Activated CD8-positive, alpha-beta memory T cell treated with anti-CD3 and anti-CD28 coated beads, Interleukin-2, amount 10 ng/mL, durations not matched to agents 7 days and 5 days (primary cell): ENCODE data around the gene INF2. TPM values are rescaled to one million over a fixed set of nuclear protein-coding genes. Genes with fewer than 3 reads are reported as not detected.

Experiments used
- ATAC-seq: fragments of 150-1000 bp; cut with Tn5 transposase; one replicate; pipeline ENCODE4 v1.10.0; 2021; ENCODE audit warnings: moderate library complexity
- CTCF ChIA-PET: fragments of 350-600 bp; sonication (Branson Sonifier 250); formaldehyde crosslinking; loops from one replicate; lab custom pipeline; 2021; ENCODE audit warnings: antibody characterized with exemption; lab: Charles Lee
- DNase-seq: peaks from one replicate; pipeline ENCODE4 v3.0.0-alpha.2; 2020
- H3K27ac Mint-ChIP-seq: one replicate; pipeline ENCODE4 v1.8.0; 2021; ENCODE audit warnings: mild to moderate bottlenecking, mixed read lengths
- H3K27me3 Mint-ChIP-seq: one replicate; pipeline ENCODE4 v1.8.0; 2021; ENCODE audit warnings: mixed read lengths
- H3K36me3 Mint-ChIP-seq: one replicate; pipeline ENCODE4 v1.8.0; 2021; ENCODE audit warnings: mild to moderate bottlenecking, mixed read lengths
- H3K4me1 Mint-ChIP-seq: one replicate; pipeline ENCODE4 v1.8.0; 2021; ENCODE audit warnings: mixed read lengths
- H3K4me3 Mint-ChIP-seq: one replicate; pipeline ENCODE4 v1.8.0; 2021; ENCODE audit warnings: mild to moderate bottlenecking, moderate library complexity, mixed read lengths
- H3K9me3 Mint-ChIP-seq: one replicate; pipeline ENCODE4 v1.8.0; 2022; ENCODE audit warnings: low read depth, mixed read lengths
- total RNA-seq, 2 experiments: library from RNA; stranded (reverse); gene quantifications; one replicate each; pipeline ENCODE4 v1.2.3, GENCODE V29; 2021

Gene INF2
- 10 to 100 TPM; 59.9 to 63.6 TPM for total RNA-seq

DNA sequence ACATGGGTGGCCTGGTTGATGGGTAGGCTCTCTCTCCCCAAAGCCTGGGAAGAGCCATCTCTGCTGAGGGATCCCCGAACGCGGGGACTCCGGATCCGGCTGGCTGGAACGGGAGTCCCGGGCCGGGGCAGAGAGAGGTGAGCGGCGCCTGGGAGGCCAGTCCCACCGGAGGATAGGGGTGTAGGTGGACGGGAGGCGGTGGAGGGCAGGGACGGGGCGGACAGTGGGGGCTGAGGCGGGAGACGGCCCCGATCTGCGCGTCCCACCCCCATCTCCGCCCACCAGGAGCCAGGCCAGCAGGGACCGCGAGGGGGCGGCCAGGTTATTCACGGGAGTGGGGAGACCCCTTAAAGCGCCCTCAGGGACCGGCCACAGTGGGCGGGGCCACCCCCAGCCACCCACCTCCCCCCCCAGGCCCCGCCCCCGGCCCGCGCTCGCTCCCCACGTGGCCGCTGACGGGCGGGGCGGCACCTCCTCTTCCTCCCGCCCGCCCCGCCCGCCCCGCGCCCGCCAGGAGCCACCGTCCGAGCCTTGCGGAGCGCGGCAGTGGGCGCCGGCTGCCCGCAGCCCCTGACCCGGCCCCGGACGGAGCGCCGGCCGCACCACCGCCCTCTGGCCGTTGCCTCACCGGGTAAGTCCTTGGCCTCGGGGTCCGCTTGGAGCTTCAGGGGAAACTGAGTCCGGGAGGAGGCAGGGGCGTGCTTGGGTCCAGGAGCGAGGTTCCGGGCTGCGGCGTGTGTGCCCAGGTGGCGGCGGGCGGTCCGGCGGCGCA, at the start of gene INF2:
INF2 (plus strand) TSS at position 510 of the 772 bp plus-strand sequence. CDS start 11,748 bp downstream, outside the sequence.
- CTCF ChIA-PET = interaction anchor here (0.8 to 3.2 kb wide), 5 partner anchors 11 to 34 kb away, joined by 3 to 17 read pairs (median 8); no protein-coding TSS in a partner anchor

GRCh38 chr14:104639885-104640548, 49.4 kb upstream of the INF2 start:
- CTCF ChIA-PET = interaction anchor here (0.7 to 1.3 kb wide), 4 partner anchors 25 to 562 kb away, joined by 3 to 5 read pairs (median 4); no protein-coding TSS in a partner anchor
- ATAC-seq = peak; percentile 82
- H3K4me1 Mint-ChIP-seq = peaks cover 11% of the 10 kb centered on the region
- DNase-seq = peak; percentile 64
- peaks cover 1% of the 10 kb centered on the region for H3K9me3 Mint-ChIP-seq
- no peak overlapping the region for H3K4me3 Mint-ChIP-seq
- H3K36me3 Mint-ChIP-seq = no peaks in the 10 kb centered on the region
- no peak overlapping the region for H3K27ac Mint-ChIP-seq
- H3K27me3 Mint-ChIP-seq = peaks cover 3% of the 10 kb centered on the region

More for the DNA sequence above, at the start of gene INF2:
- H3K9me3 Mint-ChIP-seq = no peaks in the 10 kb centered on the region
- DNase-seq (peak; percentile 53), ATAC-seq (peak; percentile 70)
- H3K27me3 Mint-ChIP-seq = no peaks in the 10 kb centered on the region
- H3K27ac Mint-ChIP-seq = no peak within 1 kb of the TSS
- H3K4me3 Mint-ChIP-seq = peak within 1 kb of the TSS; percentile 73
- H3K4me1 Mint-ChIP-seq = peaks cover 36% of the 10 kb centered on the region
- no peaks in the 10 kb centered on the region for H3K36me3 Mint-ChIP-seq

DNA sequence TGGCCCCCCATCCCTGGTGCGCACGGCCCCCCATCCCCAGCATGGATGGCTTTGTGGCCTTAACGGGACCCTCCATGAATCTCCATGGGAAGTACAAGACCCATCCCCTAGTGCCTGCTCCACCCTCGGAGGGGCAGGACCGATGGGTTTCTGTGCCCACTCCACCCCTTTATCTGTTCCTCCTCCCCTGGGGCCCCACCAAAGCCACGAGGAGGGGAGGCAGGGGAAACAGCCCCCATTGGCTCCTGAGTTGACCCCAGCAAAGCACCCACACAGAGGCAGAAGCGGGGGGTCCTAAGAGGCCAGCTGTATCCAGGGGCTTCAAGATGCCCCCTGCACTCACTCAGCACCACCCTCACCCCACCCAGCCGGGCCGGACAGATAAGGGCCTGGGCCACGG, 48.7 kb upstream of the INF2 start:
- H3K27me3 Mint-ChIP-seq = peaks cover 7% of the 10 kb centered on the region
- ATAC-seq (no peak), DNase-seq (no peak)
- CTCF ChIA-PET = interaction anchor here (0.7 to 1.3 kb wide), 3 partner anchors 205 to 563 kb away, joined by 3 to 5 read pairs (median 4); no protein-coding TSS in a partner anchor
- no peak overlapping the region for H3K27ac Mint-ChIP-seq
- H3K4me3 Mint-ChIP-seq = no peak overlapping the region
- no peaks in the 10 kb centered on the region for H3K36me3 Mint-ChIP-seq
- H3K9me3 Mint-ChIP-seq = peaks cover 5% of the 10 kb centered on the region
- H3K4me1 Mint-ChIP-seq = peaks cover 11% of the 10 kb centered on the region

DNA sequence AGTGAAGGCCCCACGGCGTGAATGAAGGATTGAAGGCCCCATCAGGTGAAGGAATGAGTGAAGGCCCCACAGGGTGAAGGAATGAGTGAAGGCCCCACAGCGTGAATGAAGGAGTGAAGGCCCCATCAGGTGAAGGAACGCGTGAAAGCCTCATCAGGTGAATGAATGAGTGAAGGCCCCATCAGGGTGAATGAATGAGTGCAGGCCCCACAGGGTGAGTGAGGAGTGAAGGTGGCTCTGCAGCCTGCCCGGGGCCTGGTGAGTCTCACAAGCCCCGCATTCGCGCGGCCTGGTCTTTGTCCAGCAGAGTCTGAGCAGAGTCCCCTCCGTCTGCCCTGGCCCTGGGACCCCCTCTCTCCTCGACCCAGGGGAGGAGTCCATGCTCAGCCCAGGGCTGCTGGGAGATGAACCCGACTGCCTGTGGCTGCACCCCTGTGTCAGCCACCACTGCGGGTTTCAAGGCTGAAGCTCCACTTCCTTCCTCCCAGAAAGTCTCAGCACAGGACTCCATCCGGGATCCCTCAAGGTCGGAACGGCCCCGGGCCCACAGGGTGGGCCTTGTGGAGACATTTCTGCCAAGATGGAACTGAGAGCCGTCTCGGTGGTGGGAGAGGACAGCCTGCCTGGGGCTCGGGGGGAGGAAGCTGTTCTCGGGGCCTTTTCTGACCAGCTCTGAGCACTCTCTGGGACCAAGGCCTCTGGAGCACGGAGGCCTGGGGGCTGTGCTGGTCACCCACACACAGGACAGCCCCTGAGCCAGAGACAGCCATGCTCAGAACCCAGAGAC, 47.5 kb upstream of the INF2 start:
- ATAC-seq (peak; percentile 49), DNase-seq (no peak)
- CTCF ChIA-PET = interaction anchor here (1.0 to 1.2 kb wide), 3 partner anchors 67 to 564 kb away, joined by 3 read pairs; no protein-coding TSS in a partner anchor
- Mint-ChIP-seq H3K36me3 (no peaks in the 10 kb centered on the region), H3K27ac (no peak overlapping the region), H3K4me1 (peaks cover 11% of the 10 kb centered on the region), H3K27me3 (peaks cover 12% of the 10 kb centered on the region), H3K4me3 (no peak overlapping the region), H3K9me3 (peaks cover 5% of the 10 kb centered on the region)

DNA sequence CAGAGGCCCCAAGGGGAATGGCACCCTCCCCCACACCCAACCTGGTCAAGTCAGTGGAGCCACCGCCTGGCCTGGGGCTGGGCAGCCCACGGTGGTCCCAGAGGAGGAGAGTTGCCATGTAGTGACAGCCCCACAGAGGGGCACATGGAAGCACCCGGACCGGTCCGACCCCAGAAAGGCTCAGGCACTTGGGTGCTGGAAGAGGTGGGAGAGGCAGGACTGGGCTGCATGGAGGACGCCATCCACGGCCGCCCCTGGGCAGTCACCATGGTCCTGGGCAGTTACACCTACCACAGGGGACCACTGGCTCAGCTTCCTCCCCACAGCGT, 46.9 kb upstream of the INF2 start:
- H3K4me3 Mint-ChIP-seq = no peak overlapping the region
- DNase-seq = no peak
- peaks cover 15% of the 10 kb centered on the region for H3K27me3 Mint-ChIP-seq
- no peaks in the 10 kb centered on the region for H3K36me3 Mint-ChIP-seq
- CTCF ChIA-PET = interaction anchor here (1.0 to 1.2 kb wide), 3 partner anchors 66 to 565 kb away, joined by 3 read pairs; no protein-coding TSS in a partner anchor
- ATAC-seq = no peak
- no peak overlapping the region for H3K27ac Mint-ChIP-seq
- H3K4me1 Mint-ChIP-seq = peaks cover 11% of the 10 kb centered on the region
- peaks cover 5% of the 10 kb centered on the region for H3K9me3 Mint-ChIP-seq

DNA sequence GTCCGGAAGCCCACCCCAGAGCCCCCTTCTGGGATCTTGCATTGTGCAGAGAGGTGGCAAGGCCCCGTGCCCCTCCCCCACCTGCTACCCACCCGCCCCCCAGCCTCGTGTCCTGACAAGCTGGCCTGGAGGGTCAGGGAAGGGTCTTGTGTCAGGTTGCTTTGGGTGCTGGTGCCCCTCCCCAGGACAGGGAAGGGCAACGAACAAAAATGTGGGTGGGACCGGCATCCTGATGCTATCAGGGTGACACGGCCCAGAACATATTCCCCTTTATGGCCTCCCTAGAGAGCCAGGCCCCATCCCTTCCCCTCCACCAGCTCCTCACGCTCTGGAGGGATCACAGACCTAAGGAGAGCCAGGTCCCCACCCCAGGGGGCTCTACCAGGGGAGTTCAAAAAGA, 46.1 kb upstream of the INF2 start:
- H3K9me3 Mint-ChIP-seq = peaks cover 5% of the 10 kb centered on the region
- H3K4me1 Mint-ChIP-seq = peaks cover 11% of the 10 kb centered on the region
- no peaks in the 10 kb centered on the region for H3K36me3 Mint-ChIP-seq
- ATAC-seq (no peak), DNase-seq (no peak)
- peaks cover 18% of the 10 kb centered on the region for H3K27me3 Mint-ChIP-seq
- CTCF ChIA-PET = interaction anchor here (1.2 kb wide), 1 partner anchor 79 kb away, joined by 3 read pairs; no protein-coding TSS in a partner anchor
- H3K4me3 Mint-ChIP-seq = no peak overlapping the region
- H3K27ac Mint-ChIP-seq = no peak overlapping the region

DNA sequence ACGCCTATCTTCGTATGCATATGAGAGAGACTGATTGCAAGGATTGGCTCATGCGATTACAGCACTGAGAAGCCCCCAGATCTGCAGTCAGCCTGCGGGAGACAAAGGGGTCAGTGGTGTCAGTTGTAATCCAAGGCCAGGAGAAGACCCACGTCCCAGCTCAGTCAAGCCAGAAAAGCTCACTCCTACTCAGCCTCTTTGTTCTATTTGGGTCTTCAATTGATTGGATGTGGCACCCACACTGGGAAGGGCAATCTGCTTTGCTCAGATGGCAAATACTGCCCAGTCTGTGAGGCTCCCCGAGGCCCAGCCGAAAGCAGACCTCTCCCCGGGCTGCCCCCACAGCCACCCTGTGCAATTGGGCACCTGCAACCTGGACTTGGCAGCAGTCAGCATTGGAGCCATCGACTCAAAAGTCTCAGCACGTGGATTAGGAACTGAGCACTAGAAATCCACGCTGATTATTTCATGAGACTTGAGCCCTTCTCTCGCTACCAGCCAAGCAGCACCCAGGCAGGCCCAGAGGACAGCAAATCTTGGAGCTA, 45.3 kb upstream of the INF2 start:
- DNase-seq = no peak
- H3K4me1 Mint-ChIP-seq = peaks cover 11% of the 10 kb centered on the region
- CTCF ChIA-PET = no interaction called here

GRCh38 chr14:104644656-104645378, 44.6 kb upstream of the INF2 start:
- Mint-ChIP-seq H3K36me3 (no peaks in the 10 kb centered on the region), H3K27ac (no peak overlapping the region), H3K9me3 (peaks cover 5% of the 10 kb centered on the region), H3K4me3 (no peak overlapping the region), H3K27me3 (peaks cover 24% of the 10 kb centered on the region), H3K4me1 (peaks cover 11% of the 10 kb centered on the region)
- ATAC-seq = no peak
- CTCF ChIA-PET = interaction anchor here (1.1 kb wide), 1 partner anchor 36 kb away, joined by 3 read pairs; no protein-coding TSS in a partner anchor
- DNase-seq = no peak

More for the DNA sequence above, 45.3 kb upstream of the INF2 start:
- no peak for ATAC-seq
- H3K9me3 Mint-ChIP-seq = peaks cover 5% of the 10 kb centered on the region
- no peaks in the 10 kb centered on the region for H3K36me3 Mint-ChIP-seq
- peaks cover 20% of the 10 kb centered on the region for H3K27me3 Mint-ChIP-seq
- H3K27ac Mint-ChIP-seq = no peak overlapping the region
- no peak overlapping the region for H3K4me3 Mint-ChIP-seq

GRCh38 chr14:104647467-104648043, 41.9 kb upstream of the INF2 start:
- H3K4me1 Mint-ChIP-seq = no peaks in the 10 kb centered on the region
- DNase-seq (no peak), ATAC-seq (no peak)
- peaks cover 5% of the 10 kb centered on the region for H3K9me3 Mint-ChIP-seq
- H3K27ac Mint-ChIP-seq = no peak overlapping the region
- H3K27me3 Mint-ChIP-seq = peaks cover 27% of the 10 kb centered on the region
- H3K36me3 Mint-ChIP-seq = no peaks in the 10 kb centered on the region
- CTCF ChIA-PET = interaction anchor here (1.2 to 1.7 kb wide), 2 partner anchors 62 kb away, joined by 5 to 7 read pairs; no protein-coding TSS in a partner anchor
- no peak overlapping the region for H3K4me3 Mint-ChIP-seq

DNA sequence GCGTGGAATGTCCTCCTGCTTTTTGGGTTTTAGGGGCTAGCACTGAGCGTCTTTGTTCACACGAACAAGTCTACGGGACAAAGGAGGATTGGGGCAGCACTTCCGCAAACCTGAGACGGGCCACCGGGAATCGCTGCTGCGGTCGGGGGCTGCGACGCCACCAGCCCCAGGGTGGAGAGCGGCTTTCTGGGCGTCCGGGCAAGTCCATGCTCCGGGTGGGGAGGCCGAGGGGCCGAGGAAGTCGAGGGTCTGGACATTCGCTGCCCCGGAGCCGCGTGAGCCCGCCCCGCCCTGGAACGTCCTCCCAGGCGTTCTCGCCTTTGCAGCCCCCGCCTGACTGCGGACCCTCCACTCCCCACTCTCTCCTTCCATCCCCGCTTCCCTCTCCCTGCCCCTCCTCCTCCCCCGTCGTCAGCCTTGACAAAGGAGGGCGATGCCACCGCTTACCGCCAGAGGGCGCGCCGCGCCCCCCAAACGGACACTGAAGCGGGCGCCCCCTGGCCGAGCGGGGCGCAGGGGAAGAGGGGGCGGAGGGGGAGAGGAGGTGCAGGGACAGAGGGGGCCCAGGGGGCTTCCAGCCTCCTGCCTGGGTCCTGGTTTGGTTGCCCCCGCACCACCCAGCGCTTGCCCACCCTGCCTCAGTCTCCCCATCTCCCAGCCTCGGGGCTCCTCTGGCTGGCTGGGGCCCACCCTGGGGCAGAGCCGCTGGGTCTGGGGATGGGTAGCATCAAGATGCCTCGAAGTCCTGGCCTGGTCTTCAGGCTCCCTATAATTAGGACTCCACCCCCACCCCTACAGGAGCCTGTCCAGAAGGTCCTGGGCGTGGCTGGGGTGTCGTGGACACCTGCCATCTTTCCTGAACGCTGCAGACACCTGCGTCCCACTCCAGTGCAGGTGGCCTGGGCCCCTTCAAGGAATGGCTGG, 39.1 kb upstream of the INF2 start:
- no peak overlapping the region for H3K27ac Mint-ChIP-seq
- no peaks in the 10 kb centered on the region for H3K4me1 Mint-ChIP-seq
- CTCF ChIA-PET = interaction anchor here (1.0 to 1.5 kb wide), 2 partner anchors 56 to 59 kb away, joined by 3 to 4 read pairs; no protein-coding TSS in a partner anchor
- H3K4me3 Mint-ChIP-seq = no peak overlapping the region
- peaks cover 2% of the 10 kb centered on the region for H3K36me3 Mint-ChIP-seq
- DNase-seq (peak; percentile 76), ATAC-seq (peak; percentile 94)
- peaks cover 6% of the 10 kb centered on the region for H3K9me3 Mint-ChIP-seq
- H3K27me3 Mint-ChIP-seq = peaks cover 20% of the 10 kb centered on the region
